Stimulated activated CD4-positive, alpha-beta T cell treated with anti-CD3 and anti-CD28 coated beads, Interleukin-2, amount 100 ng/mL, for 4 hours (primary cell): ENCODE results near the gene AZU1.
"Not testable (repeated sequence)": the region's sequence is repeated elsewhere in the genome, so short reads cannot be mapped to it uniquely, and the experiment has no call there.

Experiments used
- DNase-seq: peaks from one replicate; pipeline ENCODE4 v3.0.0-alpha.2; 2020; ENCODE audit warnings: low read depth

Gene AZU1

GRCh38 chr19:810883-811489, 16.7 kb upstream of the AZU1 start:
- DNase-seq: no peak

GRCh38 chr19:811506-812048, 16.1 kb upstream of the AZU1 start:
- DNase-seq: no peak

GRCh38 chr19:812049-812746, 15.4 kb upstream of the AZU1 start:
- DNase-seq: no peak

GRCh38 chr19:812747-813218, 14.9 kb upstream of the AZU1 start:
- DNase-seq: no peak

GRCh38 chr19:813219-814151, 14.2 kb upstream of the AZU1 start:
- DNase-seq: no peak

- no peak for DNase-seq
Observed at GRCh38 chr19:814152-815078, 13.2 kb upstream of the AZU1 start.

- DNase-seq: no peak
Observed at GRCh38 chr19:815079-815774, 12.4 kb upstream of the AZU1 start.

GRCh38 chr19:815775-816499, 11.7 kb upstream of the AZU1 start:
- no peak for DNase-seq

- no peak for DNase-seq
Observed at GRCh38 chr19:816500-816857, 11.2 kb upstream of the AZU1 start.

GRCh38 chr19:820212-820611, 7.4 kb upstream of the AZU1 start:
- not testable (repeated sequence) for DNase-seq

- no peak for DNase-seq
Observed at GRCh38 chr19:821231-821824, 6.3 kb upstream of the AZU1 start.

GRCh38 chr19:821825-822503, 5.7 kb upstream of the AZU1 start, which contains the start of gene PLPPR3:
TSS of gene PLPPR3 (minus strand) at chr19:821955. CDS start at chr19:821559, 396 bp downstream.
- DNase-seq: no peak

- no peak for DNase-seq
Observed at GRCh38 chr19:823565-824121, 4.0 kb upstream of the AZU1 start.

GRCh38 chr19:824885-825284, 2.8 kb upstream of the AZU1 start:
- DNase-seq: no peak

- no peak for DNase-seq
Observed at GRCh38 chr19:825897-826644, 1.6 kb upstream of the AZU1 start.

- DNase-seq: no peak
Observed at GRCh38 chr19:827314-827709, 325 bp upstream of the AZU1 start.

GRCh38 chr19:829129-829758, 1.6 kb downstream of the AZU1 start:
- no peak for DNase-seq
